ENCODE data around the gene ATR.
A peak's percentile ranks its signal among the peaks of the same experiment; 100 is the strongest.

Gene ATR

GRCh38 chr3:142507241-142507640, 71.3 kb downstream of the ATR start:
- no peak for DNase-seq (ENCODE audit: low spot score)
- in situ Hi-C loops (cut with MboI; ENCODE audit: low pct_unique_long_range_greater_than_20kb, low sequenced_read_pairs, unreplicated experiment): no loop called here
- TF ChIP-seq, protein P1, sequence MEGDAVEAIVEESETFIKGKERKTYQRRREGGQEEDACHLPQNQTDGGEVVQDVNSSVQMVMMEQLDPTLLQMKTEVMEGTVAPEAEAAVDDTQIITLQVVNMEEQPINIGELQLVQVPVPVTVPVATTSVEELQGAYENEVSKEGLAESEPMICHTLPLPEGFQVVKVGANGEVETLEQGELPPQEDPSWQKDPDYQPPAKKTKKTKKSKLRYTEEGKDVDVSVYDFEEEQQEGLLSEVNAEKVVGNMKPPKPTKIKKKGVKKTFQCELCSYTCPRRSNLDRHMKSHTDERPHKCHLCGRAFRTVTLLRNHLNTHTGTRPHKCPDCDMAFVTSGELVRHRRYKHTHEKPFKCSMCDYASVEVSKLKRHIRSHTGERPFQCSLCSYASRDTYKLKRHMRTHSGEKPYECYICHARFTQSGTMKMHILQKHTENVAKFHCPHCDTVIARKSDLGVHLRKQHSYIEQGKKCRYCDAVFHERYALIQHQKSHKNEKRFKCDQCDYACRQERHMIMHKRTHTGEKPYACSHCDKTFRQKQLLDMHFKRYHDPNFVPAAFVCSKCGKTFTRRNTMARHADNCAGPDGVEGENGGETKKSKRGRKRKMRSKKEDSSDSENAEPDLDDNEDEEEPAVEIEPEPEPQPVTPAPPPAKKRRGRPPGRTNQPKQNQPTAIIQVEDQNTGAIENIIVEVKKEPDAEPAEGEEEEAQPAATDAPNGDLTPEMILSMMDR (IDR thresholded peaks at IDR 0.05; ENCODE audit: extremely low read depth, insufficient read depth, missing control alignments): no peak

DNA sequence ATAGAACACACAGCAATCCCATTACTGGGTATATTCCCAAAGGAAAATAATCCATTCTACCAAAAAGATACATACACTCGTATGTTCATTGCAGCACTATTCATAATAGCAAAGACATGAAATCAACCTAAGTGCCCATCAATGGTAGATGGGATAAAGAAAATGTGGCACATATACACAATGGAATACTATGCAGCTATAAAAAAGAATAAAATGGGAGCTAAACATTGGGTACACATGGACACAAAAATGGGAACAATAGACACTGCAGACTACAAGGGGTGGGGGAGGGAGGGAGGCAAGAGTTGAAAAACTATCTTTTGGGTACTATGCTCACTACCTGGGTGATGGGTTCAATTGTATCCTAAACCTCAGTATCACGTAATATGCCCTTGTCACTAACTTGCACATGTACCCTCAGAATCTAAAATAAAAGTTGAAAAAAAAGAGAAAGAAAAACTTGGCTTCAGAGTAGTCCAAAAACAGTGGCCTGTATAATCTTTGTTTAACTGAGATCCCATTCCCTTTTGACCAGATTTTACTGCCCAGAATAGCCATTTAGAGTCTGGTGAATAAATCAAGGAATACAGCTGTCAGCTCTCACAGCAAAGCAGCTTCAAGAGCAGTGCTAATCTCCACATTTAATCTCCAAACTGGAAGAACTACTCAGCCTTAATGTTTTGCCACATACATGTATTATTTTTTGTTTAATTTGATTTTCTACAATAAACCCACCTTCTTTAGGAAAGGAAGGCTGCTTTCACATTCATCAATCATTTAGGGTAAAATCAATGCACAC, 76.1 kb downstream of the ATR start:
- DNase-seq (ENCODE audit: low spot score): no peak
- in situ Hi-C loops (cut with MboI; ENCODE audit: low pct_unique_long_range_greater_than_20kb, low sequenced_read_pairs, unreplicated experiment): no loop called here
- TF ChIP-seq, protein P1 (IDR thresholded peaks at IDR 0.05; ENCODE audit: extremely low read depth, insufficient read depth, missing control alignments): no peak

DNA sequence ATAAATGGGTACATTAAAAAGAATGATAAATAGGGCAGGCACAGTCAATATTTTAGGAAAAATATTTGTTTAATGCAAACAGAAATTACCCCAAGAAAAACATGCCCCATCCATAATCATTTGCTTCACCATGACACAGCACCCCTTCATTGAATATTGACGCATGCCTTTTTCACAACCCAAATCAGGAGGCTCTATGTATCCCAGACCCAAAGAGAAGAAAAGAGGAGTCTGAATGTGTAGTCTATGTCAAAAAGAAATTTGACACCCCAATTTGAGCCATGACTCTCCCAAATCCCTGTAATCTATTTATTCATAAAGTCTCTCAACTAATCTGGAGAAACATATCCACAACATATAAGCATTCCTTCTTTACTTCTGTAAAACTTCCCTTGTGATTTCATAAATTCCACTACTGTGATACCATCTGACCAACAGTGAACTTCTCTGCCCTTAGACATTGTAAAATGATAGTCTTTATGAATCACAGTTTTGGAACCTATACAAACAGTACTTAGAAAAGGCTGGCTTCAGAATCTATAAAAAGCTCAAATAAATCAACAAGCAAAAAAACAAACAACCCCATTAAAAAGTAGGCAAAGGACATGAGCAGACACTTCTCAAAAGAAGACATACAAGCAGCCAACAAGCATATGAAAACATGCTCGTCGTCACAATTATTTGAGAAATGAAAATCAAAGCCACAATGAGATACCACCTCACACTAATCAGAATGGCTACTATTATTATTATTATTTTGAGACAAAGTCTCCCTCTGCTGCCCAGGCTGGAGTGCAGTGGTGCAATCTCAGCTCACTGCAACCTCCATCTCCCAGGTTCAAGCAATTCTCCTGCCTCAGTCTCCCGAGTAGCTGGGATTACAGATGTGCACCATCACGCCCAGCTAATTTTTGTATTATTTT, 77.3 kb downstream of the ATR start:
- TF ChIP-seq, protein P1 (IDR thresholded peaks at IDR 0.05; ENCODE audit: extremely low read depth, insufficient read depth, missing control alignments): no peak
- in situ Hi-C loops (cut with MboI; ENCODE audit: low pct_unique_long_range_greater_than_20kb, low sequenced_read_pairs, unreplicated experiment): no loop called here
- DNase-seq (ENCODE audit: low spot score): no peak

GRCh38 chr3:142500211-142500610, 78.3 kb downstream of the ATR start:
- TF ChIP-seq, protein P1 (IDR thresholded peaks at IDR 0.05; ENCODE audit: extremely low read depth, insufficient read depth, missing control alignments): no peak
- in situ Hi-C loops (cut with MboI; ENCODE audit: low pct_unique_long_range_greater_than_20kb, low sequenced_read_pairs, unreplicated experiment): no loop called here

DNA sequence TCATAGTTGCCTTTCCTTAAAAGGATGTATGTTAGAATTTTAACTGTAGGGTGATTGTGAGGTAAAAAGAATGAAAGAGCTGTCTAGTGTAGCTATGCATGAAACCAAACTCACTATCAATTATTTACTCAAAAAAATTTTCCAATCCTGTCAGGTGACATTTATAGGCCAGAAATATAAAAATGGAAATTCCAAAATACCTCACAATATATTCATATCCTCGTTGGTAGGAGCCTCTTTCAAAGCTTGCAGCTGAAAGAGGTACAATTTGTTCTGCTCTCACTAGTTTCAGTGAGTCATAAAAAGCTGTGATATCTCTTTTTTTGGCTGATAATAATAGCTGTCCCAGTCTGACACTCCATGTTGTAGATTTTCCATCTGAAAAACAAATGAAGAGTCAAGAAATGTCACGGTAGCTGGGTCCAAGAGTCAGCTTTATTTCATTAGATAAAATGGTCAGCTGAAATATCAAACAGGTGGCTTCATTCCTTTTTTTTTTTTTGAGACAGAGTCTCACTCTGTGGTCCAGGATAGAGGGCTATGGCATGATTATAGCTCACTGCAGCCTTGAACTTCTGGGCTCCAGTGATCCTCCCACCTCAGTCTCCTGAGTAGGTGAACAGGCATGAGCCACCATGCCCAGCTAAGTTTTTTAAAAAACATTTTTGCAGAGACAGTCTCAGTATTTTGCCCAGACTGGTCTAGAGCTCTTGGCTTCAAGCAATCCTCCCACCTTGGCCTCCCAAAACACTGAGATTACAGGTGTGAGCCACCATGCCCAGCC, 79.9 kb downstream of the ATR start:
- TF ChIP-seq, protein P1 (IDR thresholded peaks at IDR 0.05; ENCODE audit: extremely low read depth, insufficient read depth, missing control alignments): no peak
- DNase-seq (ENCODE audit: low spot score): peak; percentile 23
- in situ Hi-C loops (cut with MboI; ENCODE audit: low pct_unique_long_range_greater_than_20kb, low sequenced_read_pairs, unreplicated experiment): no loop called here

More at GRCh38 chr3:142500211-142500610, 78.3 kb downstream of the ATR start:
- DNase-seq (ENCODE audit: low spot score): no peak

GRCh38 chr3:142497729-142498128, 80.8 kb downstream of the ATR start:
- TF ChIP-seq, protein P1 (IDR thresholded peaks at IDR 0.05; ENCODE audit: extremely low read depth, insufficient read depth, missing control alignments): no peak
- DNase-seq (ENCODE audit: low spot score): no peak
- in situ Hi-C loops (cut with MboI; ENCODE audit: low pct_unique_long_range_greater_than_20kb, low sequenced_read_pairs, unreplicated experiment): no loop called here

All from GM13977 (cell line).